GM19035 (cell line): Measurements from ENCODE around the gene MYO1G.
"Not testable (repeated sequence)": the region's sequence is repeated elsewhere in the genome, so short reads cannot be mapped to it uniquely, and the experiment has no call there.

Experiments
- ATAC-seq: cut with Tn5 transposase; IDR thresholded peaks from one replicate; pipeline ENCODE4 v1.9.1; 2021; ENCODE audit not compliant: unreplicated experiment

The MYO1G gene

DNA sequence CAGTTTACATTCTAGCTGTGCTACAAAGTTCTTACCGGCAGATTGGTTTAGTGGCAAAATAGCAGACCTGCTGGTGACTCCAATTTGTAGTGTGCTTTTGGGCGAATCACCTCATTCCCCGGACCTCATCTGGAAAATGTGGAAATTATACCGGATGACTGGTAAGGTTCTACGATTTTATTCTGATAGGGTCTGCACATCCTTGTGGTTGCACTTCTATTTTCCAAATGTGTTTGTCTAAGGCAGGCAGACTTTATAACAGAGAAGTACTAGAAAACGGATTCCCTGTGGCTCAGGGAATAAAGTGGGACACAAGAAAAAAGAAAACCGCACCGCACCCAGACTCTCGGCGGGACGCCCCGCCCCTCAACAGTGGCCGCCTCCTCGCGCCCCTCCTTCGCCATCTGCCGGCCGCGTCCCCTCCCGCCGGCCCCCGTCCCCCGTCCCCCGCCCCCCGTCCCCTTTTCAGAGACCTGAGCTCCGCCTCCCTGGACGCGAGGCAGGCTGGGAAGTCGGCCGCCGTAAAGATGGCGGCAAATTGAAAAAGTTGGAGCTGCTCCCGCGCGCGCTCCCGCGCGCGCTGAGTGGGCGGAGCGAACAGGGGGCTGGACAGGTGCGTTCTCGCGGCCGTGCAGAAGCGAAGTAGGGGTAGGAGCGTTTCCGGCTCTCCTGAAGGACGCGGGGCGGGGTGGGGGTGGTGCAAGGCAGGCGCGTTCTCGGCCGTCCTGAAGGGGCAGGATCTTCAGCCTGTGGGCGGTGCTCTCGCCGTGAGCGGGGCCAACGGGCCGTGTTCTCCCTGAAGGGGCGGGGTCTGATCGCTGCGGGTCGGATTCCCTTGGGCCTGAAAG is 20.7 kb upstream of the MYO1G start:
- ATAC-seq, result peak; percentile 72

DNA sequence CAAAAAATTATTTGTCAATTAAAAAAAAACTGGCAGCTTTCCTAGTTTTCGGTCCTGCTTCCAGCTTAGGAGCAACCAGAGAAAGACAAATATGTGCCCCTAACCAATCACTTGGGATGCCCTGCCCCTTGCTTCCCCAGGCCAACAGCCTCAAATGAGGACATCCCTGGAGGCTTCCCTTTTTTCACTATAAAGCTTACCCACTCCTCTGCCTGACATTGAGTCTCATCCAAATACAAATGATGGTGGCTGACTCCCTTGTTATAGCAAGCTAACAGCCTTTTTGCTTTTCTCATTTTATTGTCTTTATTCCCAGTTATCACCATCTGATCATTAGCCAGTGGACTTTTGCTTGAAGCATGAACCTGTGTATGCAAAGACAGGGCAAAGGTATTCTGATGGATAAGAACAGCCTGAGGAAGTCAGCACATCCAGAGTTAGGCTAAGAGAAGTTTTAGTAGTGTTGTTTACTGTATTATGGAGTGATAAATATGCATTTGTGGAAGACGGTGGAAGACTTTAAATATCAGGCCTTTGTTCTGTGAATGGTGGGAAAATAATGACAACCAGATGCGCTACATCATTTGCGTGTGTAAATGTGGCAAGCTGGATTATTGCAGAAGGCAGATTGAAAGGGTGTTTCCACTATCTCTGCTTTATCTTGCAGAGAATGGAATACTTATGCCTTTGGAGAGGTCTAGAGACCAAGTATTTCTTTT is 19.5 kb upstream of the MYO1G start:
- no peak for ATAC-seq

DNA sequence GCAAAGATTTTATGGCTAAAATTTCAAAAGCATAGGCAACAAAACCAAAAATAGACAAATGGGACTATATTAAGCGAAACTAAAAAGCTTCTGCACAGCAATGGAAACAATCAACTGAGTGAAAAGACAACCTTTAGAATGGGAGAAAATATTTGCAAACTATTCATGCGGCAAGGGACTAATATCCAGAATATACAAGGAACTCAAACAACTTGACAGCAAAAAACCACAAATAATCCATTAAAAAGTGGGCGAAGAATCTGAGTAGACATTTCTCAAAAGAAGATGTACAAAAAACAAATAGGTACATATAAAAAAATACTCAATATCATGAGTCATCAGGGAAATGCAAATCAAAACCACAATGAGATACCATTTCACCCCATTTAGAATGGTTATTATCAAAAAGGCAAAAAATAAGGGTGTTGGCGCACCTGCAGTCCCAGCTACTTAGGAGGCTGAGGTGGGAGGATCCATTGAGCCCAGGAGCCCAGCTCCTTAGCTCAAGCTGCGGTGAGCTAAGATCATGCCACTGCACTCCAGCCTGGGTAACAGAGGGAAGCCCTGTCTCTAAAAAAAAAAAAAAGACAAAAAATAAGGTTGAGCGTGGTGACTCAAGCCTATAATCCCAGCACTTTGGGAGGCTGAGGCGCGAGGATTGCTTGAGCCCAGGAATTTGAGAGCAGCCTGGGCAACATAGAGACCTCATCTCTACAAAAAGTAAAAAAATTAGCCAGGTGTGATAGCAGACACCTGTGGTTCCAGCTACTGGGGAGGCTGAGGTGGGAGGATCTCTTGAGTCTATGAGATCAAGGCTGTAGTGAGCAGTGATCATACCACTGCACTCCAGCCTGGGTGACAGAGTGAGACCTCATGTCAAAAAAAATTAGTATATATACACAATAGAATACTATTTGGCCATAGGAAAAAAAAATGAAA is 17.0 kb upstream of the MYO1G start:
- no peak for ATAC-seq

GRCh38 chr7:44994877-44995554 is 16.2 kb upstream of the MYO1G start:
- ATAC-seq, result no peak

DNA sequence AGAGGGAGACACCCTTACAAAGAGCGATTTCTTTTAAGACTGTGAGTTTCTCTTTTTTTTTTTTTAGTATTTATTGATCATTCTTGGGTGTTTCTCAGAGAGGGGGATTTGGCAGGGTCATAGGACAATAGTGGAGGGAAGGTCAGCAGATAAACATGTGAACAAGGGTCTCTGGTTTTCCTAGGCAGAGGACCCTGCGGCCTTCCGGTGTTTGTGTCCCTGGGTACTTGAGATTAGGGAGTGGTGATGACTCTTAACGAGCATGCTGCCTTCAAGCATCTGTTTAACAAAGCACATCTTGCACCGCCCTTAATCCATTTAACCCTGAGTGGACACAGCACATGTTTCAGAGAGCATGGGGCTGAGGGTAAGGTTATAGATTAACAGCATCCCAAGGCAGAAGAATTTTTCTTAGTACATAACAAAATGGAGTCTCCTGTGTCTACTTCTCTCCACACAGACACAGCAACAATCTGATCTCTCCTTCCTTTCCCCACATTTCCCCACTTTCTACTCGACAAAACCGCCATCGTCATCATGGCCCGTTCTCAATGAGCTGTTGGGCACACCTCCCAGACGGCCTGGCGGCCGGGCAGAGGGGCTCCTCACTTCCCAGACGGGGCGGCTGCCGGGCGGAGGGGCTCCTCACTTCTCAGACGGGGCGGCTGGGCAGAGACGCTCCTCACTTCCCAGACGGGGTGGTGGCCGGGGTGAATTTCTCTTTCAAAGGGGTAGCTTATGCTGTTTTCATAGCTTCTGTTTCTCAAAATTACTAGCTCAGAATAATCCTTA is 13.4 kb upstream of the MYO1G start:
- ATAC-seq, result not testable (repeated sequence)

DNA sequence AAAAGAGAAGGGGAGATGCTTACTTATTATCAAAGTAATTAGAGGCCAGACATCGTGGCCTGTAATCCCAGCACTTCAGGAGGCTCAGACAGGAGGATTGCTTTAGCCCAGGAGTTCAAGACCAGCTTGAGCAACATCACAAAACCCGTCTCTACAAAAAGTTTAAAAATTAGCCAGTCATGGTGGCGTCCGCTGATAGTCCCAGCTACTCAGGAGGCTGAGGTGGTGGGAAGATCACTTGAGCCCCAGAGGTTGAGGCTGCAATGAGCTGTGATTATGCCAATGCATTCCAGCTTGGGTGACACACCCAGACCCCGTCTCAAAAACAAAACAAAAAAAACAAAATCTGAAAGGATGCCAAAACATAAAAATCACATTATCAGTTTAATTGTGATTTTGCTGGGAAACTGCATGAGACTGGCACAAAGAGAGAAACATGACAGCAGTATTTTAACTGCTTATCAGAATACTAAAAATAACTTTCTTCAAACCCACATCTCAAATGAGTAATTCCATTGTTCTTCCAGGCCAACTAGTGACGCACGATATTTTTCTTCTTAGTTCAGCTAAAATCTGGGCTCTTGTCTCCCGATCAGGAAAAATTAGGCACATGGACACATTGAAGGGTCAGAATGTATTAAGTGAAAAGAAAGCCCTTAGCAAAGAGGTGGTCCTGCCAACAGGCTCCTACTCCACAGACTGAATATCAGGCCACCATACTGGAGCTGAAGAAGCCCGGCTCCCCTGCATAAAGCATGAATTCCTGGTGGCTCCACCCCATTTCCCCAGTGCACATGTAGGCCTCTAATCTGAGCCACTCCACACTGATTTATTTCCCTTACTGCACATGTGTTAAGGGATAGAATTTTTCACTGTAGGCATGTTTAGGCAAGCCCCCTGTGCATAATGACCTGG is 11.6 kb upstream of the MYO1G start:
- ATAC-seq, result no peak

DNA sequence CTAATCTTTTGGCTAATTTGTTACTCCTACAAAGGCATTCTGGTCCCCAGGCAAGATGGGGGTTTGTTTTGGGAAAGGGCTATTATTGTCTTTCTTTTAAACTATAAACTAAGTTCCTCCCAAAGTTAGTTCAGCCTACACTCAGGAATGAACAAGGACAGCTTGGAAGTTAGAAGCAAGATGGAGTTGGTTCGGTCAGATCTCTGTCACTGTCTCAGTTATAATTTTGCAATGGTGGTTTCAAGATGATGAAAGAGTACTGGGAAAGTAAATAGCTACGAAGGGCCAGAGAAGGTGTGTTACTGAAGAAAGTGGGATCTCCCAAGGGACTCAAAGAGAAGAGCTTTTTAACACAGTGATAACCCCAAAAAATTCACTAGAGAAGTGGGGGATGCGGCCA is 10.3 kb upstream of the MYO1G start:
- ATAC-seq, result no peak

DNA sequence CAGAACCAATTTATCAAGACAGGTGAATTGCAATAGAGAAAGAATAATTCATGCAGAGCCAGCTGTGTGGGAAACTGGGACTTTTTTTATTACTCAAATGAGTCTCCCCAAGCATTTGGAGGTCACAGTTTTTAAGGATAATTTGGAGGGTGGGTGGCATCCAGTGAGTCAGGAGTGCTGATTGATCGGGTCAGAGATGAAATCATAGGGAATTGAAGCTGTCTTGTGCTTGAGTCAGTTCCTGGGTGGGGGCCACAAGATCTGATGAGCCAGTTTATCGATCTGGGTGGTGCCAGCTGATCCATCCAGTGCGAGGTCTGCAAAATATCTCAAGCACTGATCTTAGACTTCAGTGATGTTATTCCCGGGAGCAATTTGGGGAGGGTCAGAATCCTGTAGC is 9.9 kb upstream of the MYO1G start:
- ATAC-seq, result no peak

DNA sequence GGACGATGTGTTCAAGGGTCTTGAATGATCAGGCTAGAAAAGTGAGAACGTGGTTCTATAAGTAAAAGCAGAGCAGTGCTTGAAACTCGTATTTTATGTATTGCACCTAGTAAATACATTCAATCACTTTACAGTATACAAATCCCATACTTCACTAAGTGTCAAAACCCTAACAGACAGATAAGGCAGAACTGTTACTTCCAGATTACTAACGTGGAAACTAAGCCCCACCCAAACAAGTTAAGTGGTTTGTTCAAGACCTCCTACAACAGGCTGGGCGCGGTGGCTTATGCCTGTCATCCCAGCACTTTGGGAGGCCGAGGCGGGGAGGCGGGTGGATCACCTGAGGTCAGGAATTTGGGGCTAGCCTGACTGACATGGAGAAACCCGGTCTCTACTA is 9.2 kb upstream of the MYO1G start:
- ATAC-seq, result no peak

GRCh38 chr7:44987457-44987856 is 8.6 kb upstream of the MYO1G start:
- no peak for ATAC-seq

- ATAC-seq, result peak; percentile 92
Observed at GRCh38 chr7:44986218-44987053, 7.6 kb upstream of the MYO1G start.

DNA sequence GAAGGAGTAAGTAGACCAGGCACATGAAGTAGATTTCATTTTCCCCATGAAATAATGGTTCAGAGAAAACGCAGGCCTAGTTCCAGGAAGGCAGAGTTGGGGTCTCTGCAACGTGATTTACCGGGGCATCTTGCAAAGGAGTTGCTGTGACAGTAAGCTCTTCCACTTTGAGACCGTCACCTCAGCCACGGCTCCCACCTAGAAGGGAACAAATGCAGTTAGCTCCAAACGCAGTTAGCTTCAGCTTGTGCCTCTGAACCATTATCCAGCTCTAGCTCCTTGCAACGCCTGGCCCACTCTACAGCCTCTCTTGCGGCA is 7.0 kb upstream of the MYO1G start:
- ATAC-seq, result no peak

GRCh38 chr7:44985033-44985695 is 6.3 kb upstream of the MYO1G start:
- no peak for ATAC-seq

- ATAC-seq, result no peak
Observed at GRCh38 chr7:44984478-44984758, 5.6 kb upstream of the MYO1G start.

DNA sequence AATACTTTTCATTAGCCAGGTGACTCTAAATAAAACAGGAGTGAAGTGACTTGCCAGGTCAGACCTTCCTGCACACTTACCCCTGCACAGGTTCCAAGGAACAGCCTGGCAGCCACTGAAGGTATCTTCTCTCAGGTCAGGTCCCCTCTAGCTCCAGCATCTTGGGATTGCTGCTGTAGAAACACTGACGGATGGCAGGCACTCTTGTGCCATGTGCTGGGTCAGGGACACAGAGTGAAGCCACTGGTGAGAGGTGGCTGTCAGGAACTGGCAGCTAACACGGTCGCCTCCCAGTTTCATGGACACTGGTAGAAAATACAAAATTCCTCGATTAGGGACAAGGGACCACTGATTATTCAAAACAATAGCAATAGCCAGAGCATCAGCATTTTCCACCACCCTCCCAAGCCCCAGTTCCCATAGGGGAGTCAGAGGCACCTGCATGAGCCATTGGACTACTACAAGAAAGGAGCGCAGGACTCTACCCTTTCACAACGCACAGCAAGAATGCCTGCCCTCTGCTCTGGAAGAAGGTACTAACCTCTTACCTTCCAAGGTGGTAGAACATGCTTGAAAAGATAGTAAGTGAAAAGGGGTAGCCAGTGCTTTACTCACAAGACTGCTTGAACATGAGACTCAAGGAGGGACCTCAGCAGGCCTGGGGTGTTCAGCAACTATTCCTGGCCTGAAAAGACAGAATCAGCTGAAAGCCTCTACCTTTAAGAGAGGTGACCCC is 5.1 kb upstream of the MYO1G start:
- no peak for ATAC-seq

- no peak for ATAC-seq
Observed at GRCh38 chr7:44982970-44983369, 4.2 kb upstream of the MYO1G start.

DNA sequence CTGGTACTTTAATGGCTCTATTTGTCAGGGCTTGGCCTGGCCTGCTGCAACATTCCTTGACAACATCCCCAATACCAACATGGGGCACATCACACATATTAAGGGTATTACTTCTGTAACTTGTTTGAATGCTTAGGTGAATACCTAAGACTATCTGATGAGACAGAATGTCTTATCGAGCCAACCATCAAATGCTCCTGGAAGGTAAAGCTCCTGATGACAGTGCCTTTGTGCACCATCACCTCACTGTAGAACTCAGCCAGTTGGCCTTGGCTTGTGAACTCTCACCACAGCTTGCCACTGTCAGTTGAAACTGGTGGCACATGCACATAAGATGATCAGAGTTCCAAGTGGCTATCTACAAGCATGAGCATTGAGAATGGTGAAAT is 3.7 kb upstream of the MYO1G start:
- ATAC-seq, result no peak
